Endothelial cell of umbilical vein (primary cell): ENCODE measurements around the gene FKBP8. TPM values are rescaled to one million over a fixed set of nuclear protein-coding genes. Genes with fewer than 3 reads are reported as not detected.

ENCODE experiments used
- BruUV-seq: library from RNA; stranded (reverse); fragments of 400-500 nt; replicated peaks from 2 replicates; lab custom pipeline; 2021; lab: Mats Ljungman, UMichigan
- CTCF ChIA-PET: fragments of 300-600, 350-600 bp; sonication (Branson Sonifier 250); formaldehyde crosslinking; loops from one replicate; lab custom pipeline; 2021; ENCODE audit warnings: antibody characterized with exemption, inconsistent platforms; lab: Charles Lee
- POLR2A ChIA-PET: fragments of 300-600, 350-600 bp; sonication (Branson Sonifier 250); formaldehyde crosslinking; loops from one replicate; lab custom pipeline; 2021; ENCODE audit warnings: antibody characterized with exemption, inconsistent platforms; lab: Charles Lee
- DNase-seq: peaks from one replicate; pipeline ENCODE4 v3.0.0-alpha.2; 2011; ENCODE audit warnings: low read depth, low spot score
- FAIRE-seq: peaks from 2 replicates; lab custom pipeline; 2011; peaks lifted over from hg19 to GRCh38; lab: Jason Lieb, UNC
- H2AFZ ChIP-seq: 2 replicates; pipeline ENCODE4 v1.6.0; 2012; ENCODE audit warnings: low read depth, low read length, control low read depth, inconsistent platforms
- H3K27ac ChIP-seq: 2 replicates; pipeline ENCODE4 v1.5.1; 2011; ENCODE audit warnings: low read depth, mild to moderate bottlenecking, control low read depth, low read length, moderate library complexity; ENCODE audit not compliant: insufficient read depth
- H3K27me3 ChIP-seq, 2 experiments: 2 replicates each; pipeline versions ENCODE4 v1.6.0 to v1.6.1; 2011; ENCODE audit warnings: low read length in 2 of 2, mixed read lengths in 1 of 2; ENCODE audit not compliant: control insufficient read depth in 2 of 2, insufficient read depth in 2 of 2
- H3K36me3 ChIP-seq, 2 experiments: 2 replicates in 1 of 2; 3 replicates in 1 of 2; pipeline ENCODE4 v1.5.1; 2011; ENCODE audit warnings: low read length in 2 of 2, mild to moderate bottlenecking in 1 of 2, moderate library complexity in 1 of 2; ENCODE audit not compliant: control insufficient read depth in 2 of 2, insufficient read depth in 2 of 2; ENCODE audit errors: extremely low read depth in 1 of 2
- H3K4me1 ChIP-seq: 3 replicates; pipeline ENCODE4 v1.5.1; 2011; ENCODE audit warnings: mild to moderate bottlenecking, low read length; ENCODE audit not compliant: control insufficient read depth, insufficient read depth; ENCODE audit errors: extremely low read depth
- H3K4me2 ChIP-seq: 2 replicates; pipeline ENCODE4 v1.6.1; 2011; ENCODE audit warnings: low read length, control low read depth, mixed read lengths; ENCODE audit not compliant: insufficient read depth
- H3K4me3 ChIP-seq, 3 experiments: fragments of 200-600 bp in 1 of 3; sonication (generic), shearing (Covaris generic) in 1 of 3; replicated peaks in 1 of 3; 2 replicates each; pipeline ENCODE4 v1.5.1; 2011 to 2016; ENCODE audit warnings: control low read depth in 3 of 3, low read length in 3 of 3, mild to moderate bottlenecking in 2 of 3, inconsistent platforms in 1 of 3, low read depth in 1 of 3, moderate library complexity in 1 of 3; ENCODE audit not compliant: insufficient read depth in 1 of 3
- H3K79me2 ChIP-seq: 2 replicates; pipeline ENCODE4 v1.6.0; 2012; ENCODE audit warnings: low read length, inconsistent platforms; ENCODE audit not compliant: control insufficient read depth, insufficient read depth
- H3K9ac ChIP-seq: replicated peaks from 2 replicates; pipeline ENCODE3; 2011; ENCODE audit warnings: low read length, control low read depth; ENCODE audit not compliant: insufficient read depth; ENCODE audit errors: extremely low read depth
- H3K9me1 ChIP-seq: replicated peaks from 3 replicates; pipeline ENCODE4 v1.6.0; 2011; ENCODE audit warnings: mild to moderate bottlenecking, low read length; ENCODE audit not compliant: control insufficient read depth, insufficient read depth; ENCODE audit errors: extremely low read depth
- H3K9me3 ChIP-seq: replicated peaks from 2 replicates; pipeline ENCODE4 v1.5.1; 2012; ENCODE audit warnings: low read length, inconsistent platforms; ENCODE audit not compliant: control insufficient read depth, insufficient read depth
- H4K20me1 ChIP-seq: replicated peaks from 2 replicates; pipeline ENCODE3; 2011; ENCODE audit warnings: mild to moderate bottlenecking, low read length; ENCODE audit not compliant: control insufficient read depth, insufficient read depth; ENCODE audit errors: extremely low read depth
- EZH2 ChIP-seq: IDR thresholded peaks from 2 replicates; pipeline ENCODE4 v1.6.1; 2012; ENCODE audit warnings: borderline replicate concordance, low read depth, mild to moderate bottlenecking, moderate library complexity, low read length, inconsistent platforms; ENCODE audit not compliant: severe bottlenecking
- FOS ChIP-seq: IDR thresholded peaks from 2 replicates; pipeline ENCODE4 v1.6.1; 2011; ENCODE audit warnings: mild to moderate bottlenecking, low read length, moderate library complexity, borderline replicate concordance; ENCODE audit not compliant: insufficient read depth
- JUN ChIP-seq: IDR thresholded peaks from 2 replicates; pipeline ENCODE4 v1.6.1; 2011; ENCODE audit warnings: borderline replicate concordance, low read depth; ENCODE audit not compliant: insufficient read length, insufficient read depth
- MYC ChIP-seq: IDR thresholded peaks from one replicate; pipeline ENCODE4 v1.6.1; 2011; ENCODE audit warnings: mild to moderate bottlenecking, low read depth, low read length
- POLR2A ChIP-seq: IDR thresholded peaks from 2 replicates; pipeline ENCODE4 v1.6.1; 2012; ENCODE audit warnings: low read depth, mild to moderate bottlenecking, control low read depth, low read length
- POLR2AphosphoS5 ChIP-seq: IDR thresholded peaks from 2 replicates; pipeline ENCODE4 v1.6.1; 2012; ENCODE audit warnings: low read depth, mild to moderate bottlenecking, control low read depth, low read length, moderate library complexity; ENCODE audit not compliant: insufficient read depth
- dilution Hi-C: fragments of 300-500 bp; cut with MboI; formaldehyde crosslinking; loops from one replicate; pipeline ENCODE4 v1.15.0; 2019; ENCODE audit warnings: low sequenced_read_pairs; ENCODE audit not compliant: extremely low pct_ligation_motif_present
- intact Hi-C: fragments of 100-400 bp; cut with micrococcal nuclease; formaldehyde crosslinking; loops from one replicate; pipeline ENCODE4 v1.10.0; 2022
- polyA plus RNA-seq, 4 experiments: library from polyadenylated mRNA; depleted of rRNA in 3 of 4; stranded (reverse) in 3 of 4; unstranded in 1 of 4; fragments of >200 nt; gene quantifications; 2 replicates each; pipeline versions ENCODE4 v1.2.1 to v1.2.3, GENCODE V29; 2011 to 2012; ENCODE audit warnings: missing spikeins in 1 of 4
- total RNA-seq: library from RNA; stranded (reverse); gene quantifications from 2 replicates; pipeline ENCODE4 v1.2.3, GENCODE V29; 2021
- TF ChIP-seq, protein P1 (sequence below): IDR thresholded peaks from 2 replicates; pipeline ENCODE4 v1.6.1; 2011; ENCODE audit not compliant: insufficient read depth, insufficient read length
- TF ChIP-seq, protein P2 (sequence below), 2 donors: IDR thresholded peaks; 1 replicate in 1 of 2; 2 replicates in 1 of 2; pipeline ENCODE4 v1.5.1; 2011; ENCODE audit warnings: low read length in 2 of 2, mild to moderate bottlenecking in 2 of 2, moderate library complexity in 2 of 2, control low read depth in 1 of 2, inconsistent platforms in 1 of 2, low read depth in 1 of 2; ENCODE audit not compliant: insufficient read depth in 1 of 2; ENCODE audit errors: extremely low read depth in 1 of 2

FKBP8 gene
- total and polyA plus RNA-seq, 2 donors (not counting 3 experiments of a cell fraction or from before 2014, with no cell fraction given): 150 to 173 TPM

DNA sequence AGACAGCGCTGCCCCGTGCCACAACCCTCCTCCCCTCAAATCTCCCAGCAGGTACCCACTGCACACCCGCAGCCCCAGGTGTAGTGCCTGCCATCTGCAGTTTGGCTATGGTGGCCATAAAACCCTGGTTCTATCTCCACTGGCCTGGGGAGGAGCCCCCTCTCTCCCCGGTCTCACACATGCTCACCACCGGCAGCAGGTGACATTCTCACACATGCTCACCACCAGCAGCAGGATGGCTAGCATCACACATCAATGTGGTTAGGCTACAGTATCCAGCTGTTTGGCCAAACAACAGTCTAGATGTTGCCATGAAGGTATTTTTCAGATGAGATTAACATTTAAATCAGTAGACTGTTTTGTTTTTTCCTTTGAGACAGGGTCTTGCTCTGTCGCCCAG is 52.6 kb downstream of the FKBP8 start:
- FAIRE-seq: no peak
- dilution Hi-C loops: no loop called here

DNA sequence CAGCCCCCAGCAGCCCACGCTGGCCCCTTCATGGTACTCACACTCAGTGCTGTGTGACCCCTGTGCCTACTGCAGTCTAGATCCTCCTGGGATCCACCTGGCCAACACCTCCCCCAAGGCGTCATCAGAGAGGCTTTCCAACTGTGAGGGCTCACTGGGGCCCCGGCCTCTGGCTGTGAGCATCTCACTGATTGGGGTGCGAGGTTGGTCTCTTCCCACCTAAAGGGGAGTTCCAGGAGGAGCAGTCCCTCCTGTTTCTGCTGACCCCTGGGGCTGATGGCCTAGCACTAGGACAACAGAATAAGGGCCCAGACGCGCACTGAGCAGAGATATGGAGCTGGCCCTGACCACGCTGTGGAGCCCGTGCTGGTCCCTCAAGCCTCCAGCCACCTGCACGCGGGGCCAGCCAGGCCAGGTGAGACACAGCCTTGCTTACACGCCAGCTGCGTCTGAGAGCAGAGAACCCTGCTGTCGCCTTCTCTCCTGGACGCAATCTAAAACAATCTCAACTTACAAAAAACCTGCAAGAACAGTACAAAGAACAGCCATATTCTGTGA is 53.7 kb downstream of the FKBP8 start:
- TF ChIP-seq POLR2A (no peak), MYC (no peak), FOS (no peak), JUN (no peak), EZH2 (no peak), POLR2AphosphoS5 (no peak)
- TF ChIP-seq, protein P1, sequence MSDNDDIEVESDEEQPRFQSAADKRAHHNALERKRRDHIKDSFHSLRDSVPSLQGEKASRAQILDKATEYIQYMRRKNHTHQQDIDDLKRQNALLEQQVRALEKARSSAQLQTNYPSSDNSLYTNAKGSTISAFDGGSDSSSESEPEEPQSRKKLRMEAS: no peak
- TF ChIP-seq, protein P2, sequence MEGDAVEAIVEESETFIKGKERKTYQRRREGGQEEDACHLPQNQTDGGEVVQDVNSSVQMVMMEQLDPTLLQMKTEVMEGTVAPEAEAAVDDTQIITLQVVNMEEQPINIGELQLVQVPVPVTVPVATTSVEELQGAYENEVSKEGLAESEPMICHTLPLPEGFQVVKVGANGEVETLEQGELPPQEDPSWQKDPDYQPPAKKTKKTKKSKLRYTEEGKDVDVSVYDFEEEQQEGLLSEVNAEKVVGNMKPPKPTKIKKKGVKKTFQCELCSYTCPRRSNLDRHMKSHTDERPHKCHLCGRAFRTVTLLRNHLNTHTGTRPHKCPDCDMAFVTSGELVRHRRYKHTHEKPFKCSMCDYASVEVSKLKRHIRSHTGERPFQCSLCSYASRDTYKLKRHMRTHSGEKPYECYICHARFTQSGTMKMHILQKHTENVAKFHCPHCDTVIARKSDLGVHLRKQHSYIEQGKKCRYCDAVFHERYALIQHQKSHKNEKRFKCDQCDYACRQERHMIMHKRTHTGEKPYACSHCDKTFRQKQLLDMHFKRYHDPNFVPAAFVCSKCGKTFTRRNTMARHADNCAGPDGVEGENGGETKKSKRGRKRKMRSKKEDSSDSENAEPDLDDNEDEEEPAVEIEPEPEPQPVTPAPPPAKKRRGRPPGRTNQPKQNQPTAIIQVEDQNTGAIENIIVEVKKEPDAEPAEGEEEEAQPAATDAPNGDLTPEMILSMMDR (IDR thresholded peaks at IDR 0.05; ENCODE audit: extremely low read depth in 1 of 2, insufficient read depth in 1 of 2, low read depth in 1 of 2, low read length in 2 of 2): no peak
- Histone ChIP-seq H3K27me3 (no peaks in the 10 kb centered on the region), H3K36me3 (no peaks in the 10 kb centered on the region), H3K79me2 (peaks cover 47% of the 10 kb centered on the region), H3K4me2 (no peak overlapping the region), H3K9me3 (no peaks in the 10 kb centered on the region), H3K9ac (no peak overlapping the region), H4K20me1 (no peaks in the 10 kb centered on the region), H2AFZ (no peak overlapping the region), H3K27ac (no peak overlapping the region), H3K9me1 (no peaks in the 10 kb centered on the region), H3K4me1 (peaks cover 9% of the 10 kb centered on the region), H3K4me3 (no peak overlapping the region)
- dilution Hi-C loops: no loop called here
- intact Hi-C loops: no loop called here
- no peak for FAIRE-seq
- CTCF ChIA-PET: interaction anchor here (1.1 to 2.2 kb wide), 7 partner anchors 9 to 28 kb away, joined by 3 to 8 read pairs (median 5); no protein-coding TSS in a partner anchor
- no TSS peak for BruUV-seq
- DNase-seq: no peak
- POLR2A ChIA-PET: no interaction called here

More for the DNA sequence above, 52.6 kb downstream of the FKBP8 start:
- Histone ChIP-seq H3K79me2 (peaks cover 48% of the 10 kb centered on the region), H4K20me1 (no peaks in the 10 kb centered on the region), H3K9ac (no peak overlapping the region), H3K9me1 (no peaks in the 10 kb centered on the region), H3K27me3 (no peaks in the 10 kb centered on the region), H3K9me3 (no peaks in the 10 kb centered on the region), H3K27ac (no peak overlapping the region), H3K4me3 (no peak overlapping the region), H2AFZ (no peak overlapping the region), H3K36me3 (no peaks in the 10 kb centered on the region), H3K4me2 (no peak overlapping the region), H3K4me1 (peaks cover 9% of the 10 kb centered on the region)
- DNase-seq: no peak
- BruUV-seq: no TSS peak
- POLR2A ChIA-PET: interaction anchor here (0.7 kb wide), 1 partner anchor 276 kb away, joined by 3 read pairs; no protein-coding TSS in a partner anchor
- TF ChIP-seq MYC: no peak
- intact Hi-C loops: no loop called here
- CTCF ChIA-PET: no interaction called here
